Activated CD4-positive, alpha-beta T cell treated with anti-CD3 and anti-CD28 coated beads, Interleukin-10, Interleukin-2, amounts not matched to agents 100 ng/mL and 50 ng/mL, durations not matched to agents 16 hours and 8 hours (primary cell): ENCODE data around the gene SMARCA2.
"Not testable (repeated sequence)": the region's sequence is repeated elsewhere in the genome, so short reads cannot be mapped to it uniquely, and the experiment has no call there.

ENCODE experiments used
- DNase-seq: peaks from one replicate; pipeline ENCODE4 v3.0.0-alpha.2; 2020

SMARCA2 gene

DNA sequence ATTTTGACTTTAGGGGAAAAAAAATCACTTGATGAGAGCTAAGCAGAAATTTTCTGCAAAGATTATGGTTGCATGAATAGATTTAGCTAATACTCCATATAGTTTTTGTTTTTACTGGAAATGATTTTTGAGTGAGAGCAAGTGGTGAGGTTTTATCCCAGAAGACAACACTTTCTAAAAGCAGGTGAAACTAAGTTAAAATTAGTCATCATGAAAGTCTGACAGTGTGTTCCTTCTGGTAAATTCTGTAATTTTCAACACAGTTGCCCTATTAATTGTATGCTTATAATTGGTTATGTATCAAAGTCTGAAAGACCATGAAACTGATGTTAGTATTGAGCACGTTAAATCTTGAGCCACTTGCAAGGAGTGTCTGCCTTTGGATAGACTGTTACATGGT is 91.5 kb downstream of the SMARCA2 start:
- peak; percentile 19 for DNase-seq

DNA sequence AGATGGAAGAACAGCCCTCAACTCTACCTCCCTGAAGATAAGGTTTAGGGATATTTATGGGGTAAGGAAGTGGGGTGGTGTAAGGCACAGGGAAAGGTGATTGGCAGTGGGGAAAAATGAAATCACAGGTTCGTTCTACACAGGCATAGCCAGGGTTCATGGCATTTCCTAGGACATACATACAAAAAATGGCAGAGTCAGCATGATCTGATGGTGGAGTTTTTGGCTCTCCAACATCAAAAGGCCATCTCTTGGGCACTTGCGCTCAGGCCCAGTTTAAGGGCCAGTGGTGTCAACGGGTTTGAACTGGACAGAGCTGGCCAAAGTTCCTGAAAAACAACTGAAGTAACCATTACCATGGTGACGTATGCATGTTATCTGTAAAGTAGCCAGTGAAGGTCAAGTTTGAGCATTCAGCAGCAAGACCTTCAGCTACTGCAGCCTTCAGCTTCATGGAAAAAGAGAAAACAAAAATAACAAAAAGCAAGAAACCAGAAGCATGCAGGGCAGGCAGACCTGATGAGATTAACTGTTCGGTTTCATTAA is 92.8 kb downstream of the SMARCA2 start:
- DNase-seq: no peak

DNA sequence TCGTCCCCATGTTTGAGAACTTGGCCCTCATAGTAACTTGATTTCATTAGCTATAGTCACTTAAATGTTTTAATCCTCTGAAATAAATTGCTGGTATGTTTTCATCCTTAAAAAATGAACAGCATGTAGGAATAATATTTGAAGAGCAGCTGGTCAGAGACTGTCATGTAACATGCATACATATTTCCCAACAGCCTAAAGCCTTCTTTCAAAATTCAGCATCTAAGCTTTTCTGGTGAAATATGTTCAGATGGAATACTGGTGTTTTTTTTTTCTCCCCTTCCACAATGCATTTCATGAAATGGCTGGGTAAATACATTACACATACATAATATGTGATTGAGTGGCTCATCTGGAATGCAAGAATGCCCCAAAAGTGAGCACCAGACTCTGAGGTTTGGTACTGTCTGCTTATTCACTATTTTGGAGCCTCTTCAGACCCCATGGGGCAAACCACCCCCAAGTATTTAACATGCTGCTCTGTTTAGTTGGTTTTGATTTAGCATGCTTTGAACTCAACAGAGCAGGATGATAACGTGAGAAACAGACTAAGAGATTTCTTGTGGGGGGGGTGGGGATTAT is 94.0 kb downstream of the SMARCA2 start:
- DNase-seq: no peak

DNA sequence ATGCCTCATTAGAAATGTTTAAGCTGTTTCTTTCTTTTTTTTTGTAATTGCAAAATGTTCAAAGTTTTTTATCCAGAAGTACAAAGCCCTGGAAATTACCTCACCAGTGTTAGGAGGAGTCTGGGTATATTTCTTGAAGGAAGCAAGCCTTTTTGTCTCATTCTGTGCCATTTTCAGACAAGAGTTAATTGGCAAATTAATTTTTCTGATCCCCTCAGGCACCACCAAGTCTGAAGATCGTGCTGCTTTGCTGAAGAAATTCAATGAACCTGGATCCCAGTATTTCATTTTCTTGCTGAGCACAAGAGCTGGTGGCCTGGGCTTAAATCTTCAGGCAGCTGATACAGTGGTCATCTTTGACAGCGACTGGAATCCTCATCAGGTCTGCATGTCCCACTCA is 94.9 kb downstream of the SMARCA2 start:
- no peak for DNase-seq

DNA sequence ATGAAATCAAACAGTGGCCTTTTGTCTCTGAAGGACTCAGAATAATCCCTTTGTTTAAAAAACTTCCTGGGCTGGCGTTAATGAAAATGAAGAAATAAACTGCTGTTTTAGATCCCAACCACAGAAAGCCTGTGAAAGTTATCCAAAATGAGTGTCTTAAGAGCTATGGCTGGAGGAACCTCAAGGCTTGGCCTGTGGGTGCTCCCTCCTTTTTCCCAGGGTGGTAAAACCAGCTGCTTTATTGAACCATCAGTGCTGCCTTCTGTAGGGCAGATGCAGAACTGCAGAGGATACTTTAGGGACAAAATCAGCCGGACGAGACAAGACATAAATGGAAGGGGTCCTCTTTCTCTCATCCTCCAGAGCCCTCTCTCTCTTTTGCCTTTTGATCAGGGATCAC is 100.9 kb downstream of the SMARCA2 start:
- DNase-seq: peak; percentile 14

DNA sequence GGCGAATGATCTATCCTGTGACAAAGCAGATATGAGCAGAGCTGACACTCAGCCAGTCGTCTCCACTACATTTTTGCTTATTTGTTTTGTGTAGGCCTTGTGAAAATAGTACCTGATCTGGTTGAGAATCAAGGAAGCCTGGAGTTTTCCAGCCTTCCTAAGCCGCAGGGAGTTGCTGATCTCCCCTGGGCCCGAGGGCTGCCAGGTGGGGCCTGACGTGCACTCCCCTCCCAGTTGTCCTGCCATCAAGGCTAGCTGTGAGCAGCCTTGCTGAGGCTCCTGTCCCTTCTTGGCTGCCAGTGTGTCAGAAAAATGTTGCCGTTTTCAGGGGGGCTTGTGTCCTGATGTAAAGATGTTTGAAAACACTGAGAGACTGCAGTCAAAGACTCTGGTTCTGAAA is 102.4 kb downstream of the SMARCA2 start:
- DNase-seq: no peak

DNA sequence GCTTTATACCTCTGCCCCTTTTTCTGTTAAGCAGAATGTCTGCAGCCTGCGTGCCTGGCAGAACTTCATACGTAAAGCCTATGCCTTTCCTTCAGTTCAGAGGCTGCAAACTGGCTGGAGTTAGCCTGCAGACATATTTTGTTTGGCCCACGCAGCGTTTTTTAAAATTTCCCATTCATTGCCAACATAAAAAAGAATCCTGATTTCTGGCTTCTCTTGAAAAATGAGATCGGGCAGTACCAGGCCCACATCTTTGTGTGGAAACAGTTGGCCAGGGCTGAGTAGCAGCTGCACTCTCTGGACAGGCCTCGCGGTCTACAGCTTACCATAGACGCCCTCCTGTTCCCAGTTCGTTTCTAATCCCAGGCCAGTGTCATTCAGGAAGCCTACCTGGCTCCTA is 104.4 kb downstream of the SMARCA2 start:
- no peak for DNase-seq

DNA sequence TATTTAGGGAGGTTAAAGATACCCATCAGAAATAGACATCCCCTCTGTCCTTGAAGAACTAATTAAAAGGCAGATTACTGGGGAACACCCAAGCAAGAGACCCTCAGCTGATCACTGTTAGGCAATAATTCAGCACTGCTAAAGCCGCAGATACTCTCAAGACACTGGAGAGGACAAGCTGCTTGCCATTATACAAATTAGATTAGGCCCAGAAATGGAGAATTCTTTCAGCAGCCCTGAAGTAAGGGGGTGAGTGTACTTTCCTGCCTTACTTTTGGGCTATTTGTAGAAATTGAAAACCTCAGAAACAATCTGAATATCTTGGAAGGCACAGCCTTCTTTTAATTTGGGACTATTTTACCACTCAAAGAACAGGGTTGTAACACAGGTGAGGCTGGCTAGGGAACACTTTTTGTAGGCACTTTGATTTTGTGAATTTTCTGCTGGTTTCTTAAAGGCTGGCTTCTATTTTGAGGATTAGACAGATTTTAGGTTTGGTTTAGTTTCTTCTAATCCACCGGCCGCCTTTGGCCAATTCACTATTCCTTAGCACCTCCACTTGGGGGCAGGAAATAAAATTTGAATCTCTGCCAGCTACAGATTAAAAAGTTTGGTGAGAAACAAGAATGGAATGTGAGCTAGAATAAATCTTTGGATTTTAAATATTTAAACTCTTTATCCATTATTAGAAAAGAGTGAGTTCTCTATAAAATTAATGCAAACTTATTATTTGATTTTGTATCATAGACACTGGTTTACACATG is 106.0 kb downstream of the SMARCA2 start:
- no peak for DNase-seq

DNA sequence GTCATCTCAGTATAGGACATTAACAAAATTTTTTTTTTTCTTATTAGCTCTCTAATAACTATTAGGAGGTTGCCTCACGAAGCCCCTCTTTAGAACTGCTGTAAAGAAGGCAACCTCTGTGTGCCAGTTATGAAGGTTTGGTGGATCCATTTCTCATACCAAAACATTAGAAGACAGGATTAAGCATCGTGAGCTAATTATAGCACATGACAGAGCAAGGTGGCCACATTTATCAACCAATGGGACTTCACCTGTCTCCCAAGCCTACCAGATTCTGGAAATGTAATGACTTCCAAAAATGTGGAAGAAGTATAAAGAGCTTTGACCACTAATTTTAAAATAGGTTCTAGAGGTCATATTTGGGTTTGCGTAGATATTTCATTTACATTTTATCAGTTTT is 107.2 kb downstream of the SMARCA2 start:
- DNase-seq: no peak

DNA sequence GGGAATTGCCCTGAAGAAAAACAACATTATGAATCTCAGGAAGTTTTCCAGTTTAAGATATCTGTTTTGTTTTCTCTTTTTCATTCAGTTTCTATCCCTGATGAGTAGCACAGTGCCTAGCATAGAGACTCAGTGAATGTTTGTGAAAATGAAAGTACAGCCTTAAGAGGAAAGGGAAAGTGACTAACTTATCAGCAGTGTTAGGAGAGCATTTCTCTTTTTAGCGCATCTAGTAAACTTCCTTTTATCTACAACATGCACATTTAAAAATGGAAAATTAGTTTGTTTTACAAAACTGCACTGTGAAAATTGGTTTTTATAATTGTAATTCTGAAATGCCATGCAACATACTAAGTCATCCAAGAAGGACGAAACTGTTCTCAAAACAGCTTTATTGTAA is 110.8 kb downstream of the SMARCA2 start:
- peak; percentile 46 for DNase-seq

DNA sequence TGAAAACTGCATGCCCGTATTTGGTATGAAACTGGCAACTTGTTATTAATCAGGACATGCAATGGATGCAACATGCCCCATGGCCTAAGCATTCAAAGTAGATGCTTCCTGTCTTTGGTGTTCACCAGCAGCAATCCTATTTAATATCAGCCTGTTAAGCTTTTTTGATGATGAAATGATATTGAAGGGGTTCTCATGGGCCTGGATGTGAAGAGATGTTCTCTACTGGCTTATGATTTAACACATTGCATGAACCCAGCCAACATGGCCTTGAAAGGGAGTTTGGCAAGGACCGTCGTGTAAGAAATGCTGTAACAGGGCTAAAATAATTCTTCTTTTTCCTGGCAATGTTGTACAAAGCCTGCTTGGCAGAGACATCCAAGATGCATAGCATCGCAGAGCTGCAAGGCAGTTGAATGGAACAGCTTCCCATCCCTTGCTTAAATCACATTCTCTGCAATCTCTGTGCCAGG is 111.2 kb downstream of the SMARCA2 start:
- no peak for DNase-seq

DNA sequence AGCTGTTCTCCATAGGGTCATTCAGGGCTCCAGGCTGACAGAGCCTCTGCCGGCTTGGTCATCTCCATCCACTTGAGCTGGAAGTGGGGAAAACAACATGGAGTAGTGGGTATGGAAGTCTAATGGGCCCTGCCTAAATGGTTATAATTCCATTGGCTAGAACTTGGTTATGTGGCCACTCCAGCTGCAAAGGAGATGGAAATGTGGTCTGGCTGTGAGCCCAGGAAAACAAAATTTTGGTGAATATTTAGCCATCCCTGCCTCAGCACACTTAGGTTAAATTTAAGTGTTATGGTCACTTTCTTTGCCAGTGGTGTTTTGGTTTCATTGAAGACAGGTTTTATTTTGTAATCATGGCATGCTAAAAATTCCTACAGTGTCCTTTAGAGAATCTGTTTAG is 112.3 kb downstream of the SMARCA2 start:
- DNase-seq: no peak

DNA sequence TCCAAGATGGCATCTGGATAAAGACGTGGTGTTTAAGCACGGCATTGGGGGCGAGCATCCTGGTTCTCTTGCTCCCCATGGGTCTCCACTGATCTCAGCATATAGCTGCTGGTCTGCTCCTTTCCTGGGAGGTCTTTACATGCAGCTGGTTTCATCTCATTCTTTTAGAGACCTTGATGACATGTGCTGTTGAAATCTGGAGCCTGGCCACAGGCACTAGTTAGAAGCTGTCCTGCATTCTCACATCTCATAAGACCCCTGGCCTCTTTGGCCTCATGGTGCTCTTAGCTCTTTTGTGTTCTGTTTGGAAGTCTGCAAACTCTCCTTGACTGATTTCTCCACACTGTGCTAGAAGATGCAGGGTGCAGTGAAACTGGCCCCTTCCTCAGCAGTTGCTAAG is 113.0 kb downstream of the SMARCA2 start:
- DNase-seq: no peak

DNA sequence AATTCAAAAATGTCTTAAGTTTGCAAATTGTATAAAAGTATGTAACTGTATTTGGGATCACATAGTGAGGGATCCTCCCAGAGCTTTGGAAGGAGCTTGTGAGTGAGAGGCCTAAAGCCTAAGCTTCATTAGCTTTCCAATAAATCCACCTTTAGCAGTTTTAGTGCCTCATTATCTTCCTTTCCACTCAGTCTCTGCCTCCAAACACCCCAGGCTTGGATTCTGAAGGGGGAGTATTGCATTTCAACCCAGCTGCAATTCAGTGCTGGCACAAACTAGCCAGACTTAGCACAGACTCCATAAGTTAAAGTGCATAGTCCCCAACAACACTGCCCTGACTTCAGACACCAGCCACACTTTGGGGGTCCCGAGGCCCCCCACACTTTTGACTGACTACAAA is 113.5 kb downstream of the SMARCA2 start:
- DNase-seq: no peak

DNA sequence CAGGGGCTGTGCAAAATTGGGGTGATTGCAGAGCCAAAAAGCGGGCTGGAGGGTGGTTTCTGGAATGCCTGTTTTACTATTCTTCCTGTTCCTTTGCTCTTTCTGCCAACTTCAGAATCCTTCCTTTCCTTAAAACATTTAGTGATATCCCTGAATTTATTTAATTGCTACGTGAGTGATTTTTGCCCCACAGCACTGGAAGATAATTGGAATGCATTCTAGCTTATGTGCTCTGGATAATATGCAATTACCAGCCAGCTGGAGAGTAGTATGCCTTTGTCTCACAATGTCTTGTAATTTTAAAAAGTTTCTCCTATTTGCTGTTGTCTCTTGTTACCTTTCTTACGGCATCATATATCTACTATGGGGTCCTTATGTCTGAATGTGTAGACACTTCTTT is 115.8 kb downstream of the SMARCA2 start:
- DNase-seq: no peak

DNA sequence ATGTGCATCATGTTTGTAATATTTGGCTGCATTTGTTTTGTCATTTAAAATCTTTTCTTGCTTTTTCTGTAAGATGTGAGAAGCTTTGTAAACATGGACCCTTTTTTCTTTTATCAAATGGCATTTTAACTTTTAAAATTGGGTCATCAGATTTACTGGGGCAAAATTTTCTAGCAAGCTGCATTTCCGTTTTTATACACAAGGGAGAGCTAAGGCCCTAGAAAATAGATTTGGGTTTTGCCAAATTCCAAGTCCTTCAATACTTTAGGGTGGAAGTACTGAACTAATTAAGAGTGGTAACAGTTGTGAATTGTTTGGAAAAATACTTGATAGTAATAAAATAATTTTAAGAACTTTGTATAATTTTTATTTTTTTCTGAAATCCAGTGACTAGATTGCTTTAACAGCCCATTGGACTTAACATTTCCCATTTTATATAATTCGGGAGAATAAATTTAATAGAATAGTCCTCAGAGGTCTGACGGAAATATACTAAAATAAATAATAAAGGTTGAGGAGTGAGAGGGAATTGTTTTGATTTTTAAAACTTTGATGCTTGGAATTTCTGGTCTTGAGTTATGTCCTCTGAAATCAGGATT is 117.4 kb downstream of the SMARCA2 start:
- peak; percentile 17 for DNase-seq

DNA sequence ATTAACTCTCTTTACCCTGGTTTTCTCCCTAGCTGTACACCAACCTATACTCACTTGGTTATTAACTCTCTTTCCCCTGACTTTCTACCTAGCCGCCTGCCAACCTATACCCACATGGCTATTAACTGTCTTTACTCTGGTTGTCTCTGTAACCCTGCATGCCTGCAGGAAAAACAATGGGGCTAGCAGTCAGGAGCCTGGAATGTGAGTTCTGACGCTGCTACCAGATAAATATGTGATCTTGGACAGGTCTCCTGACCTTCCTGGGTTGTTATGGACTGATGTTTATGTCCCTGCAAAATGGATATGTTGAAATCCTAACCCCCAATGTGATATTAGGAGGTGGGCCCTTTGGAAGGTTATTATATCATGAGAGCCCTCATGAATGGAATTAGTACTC is 119.2 kb downstream of the SMARCA2 start:
- no peak for DNase-seq

DNA sequence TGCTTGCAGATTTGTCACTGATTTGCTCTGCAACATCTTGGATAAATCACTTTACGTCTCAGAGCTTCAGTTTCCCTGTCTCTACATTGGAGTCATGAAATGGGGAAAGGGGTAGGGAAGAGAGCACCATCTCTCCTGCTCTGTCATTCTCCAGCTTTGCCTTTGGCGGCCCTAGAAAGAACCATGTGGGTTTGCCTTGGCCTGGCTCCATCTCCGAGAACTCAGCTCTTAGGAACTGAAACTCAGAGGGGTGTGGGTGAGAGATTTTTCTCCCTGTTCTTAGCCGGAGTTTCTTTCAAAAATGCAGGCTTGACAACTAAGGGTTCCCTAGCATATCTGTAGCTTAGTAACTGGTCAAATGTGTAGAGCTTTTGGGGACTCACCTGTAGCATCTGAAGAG is 123.5 kb downstream of the SMARCA2 start:
- DNase-seq: no peak

DNA sequence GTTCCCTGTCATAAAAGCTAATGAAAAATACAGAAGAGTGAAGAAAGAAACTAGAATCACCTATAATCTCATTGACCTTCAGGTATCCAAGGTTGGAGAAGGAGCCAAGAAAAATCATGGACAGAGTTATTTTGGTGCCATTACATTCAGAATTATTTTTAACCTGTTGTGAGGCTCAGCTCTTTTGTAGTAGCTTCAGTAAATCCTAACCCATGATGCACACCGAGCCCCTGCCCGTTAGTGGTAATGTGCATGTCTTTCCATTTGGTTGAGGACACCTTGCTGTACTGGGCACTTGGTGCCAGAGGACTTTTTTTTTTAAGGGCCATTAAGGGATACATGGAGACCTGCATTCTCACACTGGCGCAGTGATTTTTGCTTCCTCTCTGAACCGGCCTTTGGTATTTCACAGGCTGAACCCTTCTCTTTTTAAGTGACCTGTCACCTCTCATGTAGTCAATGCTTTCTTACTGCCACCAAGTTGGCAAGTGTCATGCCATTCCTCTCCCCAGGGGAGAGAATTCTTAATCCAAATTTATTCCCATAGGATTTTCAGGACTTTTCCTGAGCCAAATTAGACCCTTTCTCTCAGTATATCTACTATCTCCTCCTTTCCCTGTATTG is 125.6 kb downstream of the SMARCA2 start:
- no peak for DNase-seq

DNA sequence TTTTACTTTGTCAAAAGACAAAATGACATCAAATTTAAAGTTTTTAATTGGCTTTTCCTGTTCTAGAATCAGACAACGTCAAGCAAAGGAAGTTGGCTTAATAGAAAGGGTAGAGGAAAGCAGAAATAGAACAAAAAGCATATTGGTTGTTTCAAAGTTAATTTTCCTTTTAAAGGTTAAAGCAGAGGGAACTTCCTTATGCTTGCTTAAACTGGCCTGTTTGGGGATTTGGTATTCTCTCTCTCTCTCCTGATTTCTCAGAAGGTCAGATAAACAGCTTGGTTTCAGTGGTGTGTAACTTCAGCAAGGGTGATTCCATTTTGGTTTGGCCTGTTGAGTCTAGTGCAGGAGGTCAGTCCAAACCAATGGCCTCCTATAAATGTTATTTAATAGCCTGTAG is 127.1 kb downstream of the SMARCA2 start:
- no peak for DNase-seq

DNA sequence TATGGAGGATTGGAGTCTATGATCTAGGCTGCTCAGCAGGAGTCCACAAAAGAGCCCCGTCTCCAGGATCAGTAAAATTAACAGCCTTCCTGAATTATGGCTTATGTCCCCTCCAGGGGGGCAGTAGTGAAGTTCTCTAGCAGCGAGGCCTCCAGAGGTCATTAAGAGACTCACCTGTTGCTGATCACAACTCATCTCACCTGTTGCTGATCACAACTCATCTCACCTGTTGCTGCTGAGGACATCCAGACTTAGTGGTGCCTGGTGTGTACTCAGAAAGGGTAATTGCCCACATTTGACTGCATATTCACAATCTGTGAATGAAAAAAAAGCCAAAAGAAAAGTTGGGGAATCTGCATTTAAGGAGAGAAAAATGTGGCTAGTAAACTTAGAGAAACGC is 129.5 kb downstream of the SMARCA2 start:
- no peak for DNase-seq

DNA sequence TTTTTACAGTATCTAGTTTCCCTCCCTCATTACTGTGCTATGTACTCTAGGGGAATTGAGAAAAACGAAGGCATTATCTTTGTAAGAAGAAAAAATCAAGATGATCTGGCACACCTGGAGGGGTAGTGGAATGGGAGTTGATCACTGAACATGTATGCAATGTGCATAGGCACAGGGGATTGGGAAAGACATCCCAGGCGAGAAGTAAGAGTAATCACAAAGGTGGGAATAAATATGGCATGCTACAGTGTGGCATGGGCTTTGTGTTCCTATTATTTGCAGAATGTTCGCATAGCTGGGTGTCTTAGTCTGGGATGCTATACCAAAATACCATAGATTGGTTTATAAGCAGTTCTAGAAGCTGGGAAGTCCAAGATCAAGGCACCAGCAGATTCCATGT is 130.6 kb downstream of the SMARCA2 start:
- DNase-seq: no peak

DNA sequence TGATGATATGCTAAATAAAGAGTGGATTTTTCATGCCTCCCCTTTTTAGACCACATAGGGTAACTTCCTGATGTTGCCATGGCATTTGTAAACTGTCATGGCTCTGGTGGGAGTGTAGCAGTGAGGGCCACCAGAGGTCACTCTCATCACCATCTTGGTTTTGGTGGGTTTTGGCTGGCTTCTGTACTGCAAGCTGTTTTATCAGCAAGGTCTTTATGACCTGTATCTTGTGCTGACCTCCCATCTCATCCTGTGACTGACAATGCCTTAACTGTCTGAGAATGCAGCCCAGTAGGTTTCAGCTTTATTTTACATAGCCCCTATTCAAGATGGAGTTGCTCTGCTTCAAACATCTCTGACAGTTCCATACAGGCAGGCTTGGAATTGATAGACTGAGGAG is 131.6 kb downstream of the SMARCA2 start:
- DNase-seq: not testable (repeated sequence)

DNA sequence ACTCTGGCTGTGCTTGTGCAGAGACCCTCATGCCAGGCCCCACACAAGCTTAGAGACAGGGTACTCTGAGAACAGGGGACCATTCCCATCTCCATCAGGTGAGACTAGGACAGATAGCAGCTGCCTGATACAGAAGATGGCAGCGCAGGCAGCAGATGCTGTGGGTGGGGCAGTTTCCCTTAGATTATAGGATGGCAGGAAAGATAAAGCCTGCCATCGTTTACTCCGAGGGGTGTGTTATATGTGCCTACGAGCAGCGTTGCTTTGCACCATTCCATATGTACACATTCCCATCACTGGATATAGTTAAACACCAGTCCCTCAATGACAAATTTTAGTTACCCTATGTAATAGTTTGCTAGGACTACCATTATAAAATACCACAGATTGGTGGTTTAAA is 135.2 kb downstream of the SMARCA2 start:
- DNase-seq: no peak
